Right cardiac atrium (tissue), 5 donors: ENCODE results near the gene NRTN. TPM values are rescaled to one million over a fixed set of nuclear protein-coding genes. Genes with fewer than 3 reads are reported as not detected.
"Not testable (repeated sequence)": the region's sequence is repeated elsewhere in the genome, so short reads cannot be mapped to it uniquely, and the experiment has no call there.

ENCODE experiments used
- ATAC-seq, 2 donors: fragments of 200-7000 bp; cut with Tn5 transposase; one replicate each; pipeline versions ENCODE4 v1.8.0 to v1.9.1; 2020; ENCODE audit warnings: moderate library complexity in 2 of 2, mild to moderate bottlenecking in 1 of 2
- DNase-seq, 3 donors: peaks; one replicate each; pipeline ENCODE4 v3.0.0-alpha.2; 2020
- H3K27ac ChIP-seq: one replicate; pipeline ENCODE4 v1.5.1; 2013; ENCODE audit warnings: mild to moderate bottlenecking, low read length, control low read depth, moderate library complexity
- H3K27me3 ChIP-seq: one replicate; pipeline ENCODE4 v1.6.1; 2013; ENCODE audit not compliant: control insufficient read depth, insufficient read depth
- H3K4me1 ChIP-seq: one replicate; pipeline ENCODE4 v1.6.1; 2013; ENCODE audit warnings: low read length; ENCODE audit not compliant: control insufficient read depth, insufficient read depth
- H3K4me3 ChIP-seq: one replicate; pipeline ENCODE4 v1.5.1; 2013; ENCODE audit warnings: low read length, control low read depth
- H3K9me3 ChIP-seq: one replicate; pipeline ENCODE4 v1.6.1; 2013; ENCODE audit warnings: low read length; ENCODE audit not compliant: control insufficient read depth
- WGBS: extraction: QIAGEN DNeasy Blood & Tissue Kit; methylation state at CpG from one replicate; pipeline ENCODE4 v1.1.7; 2013; 5-methylcytosine and 5-hydroxymethylcytosine counted together
- intact Hi-C, 4 donors: fragments of 100-400 bp; cut with DNase I; formaldehyde crosslinking; loops; one replicate each; pipeline versions ENCODE4 v1.11.0 to v1.14.0; 2022 to 2023
- polyA plus RNA-seq: library from polyadenylated mRNA; stranded (reverse); fragments of 200-250 nt; gene quantifications from one replicate; pipeline ENCODE4 v1.2.3, GENCODE V29; 2013
- total RNA-seq, 4 donors: library from RNA; stranded (reverse); fragmentation: NEBNext Ultra II Directional; extraction: Animal tissue kit (Norgen Biotek cat#: 25700); gene quantifications; one replicate each; pipeline ENCODE4 v1.2.1, GENCODE V29; 2021
- donor health status: healthy with polysubstance abuse.
- donor health status: DM: no; HTN: yes; CAD: no.
- donor health status: DM: no; HTN: no; CAD: no.
- donor health status: DM: no; HTN: yes; CAD: no; lungs with severe emphysema.
- donor health status: DM: yes; HTN: yes; CAD: no.

NRTN gene
- total and polyA plus RNA-seq, 5 donors: 31.6 to 57.1 (median 48.8) TPM

GRCh38 chr19:5857203-5858081 is 52.6 kb downstream of the NRTN start:
- no peaks in the 10 kb centered on the region for H3K27me3 ChIP-seq
- no peak overlapping the region for H3K27ac ChIP-seq
- H3K4me3 ChIP-seq: no peak overlapping the region
- 87% methylated on average over 18 of the region's 18 CpGs for WGBS
- ATAC-seq (no peak), DNase-seq (no peak)
- intact Hi-C loops: no loop called here
- H3K9me3 ChIP-seq: no peaks in the 10 kb centered on the region
- H3K4me1 ChIP-seq: no peaks in the 10 kb centered on the region

DNA sequence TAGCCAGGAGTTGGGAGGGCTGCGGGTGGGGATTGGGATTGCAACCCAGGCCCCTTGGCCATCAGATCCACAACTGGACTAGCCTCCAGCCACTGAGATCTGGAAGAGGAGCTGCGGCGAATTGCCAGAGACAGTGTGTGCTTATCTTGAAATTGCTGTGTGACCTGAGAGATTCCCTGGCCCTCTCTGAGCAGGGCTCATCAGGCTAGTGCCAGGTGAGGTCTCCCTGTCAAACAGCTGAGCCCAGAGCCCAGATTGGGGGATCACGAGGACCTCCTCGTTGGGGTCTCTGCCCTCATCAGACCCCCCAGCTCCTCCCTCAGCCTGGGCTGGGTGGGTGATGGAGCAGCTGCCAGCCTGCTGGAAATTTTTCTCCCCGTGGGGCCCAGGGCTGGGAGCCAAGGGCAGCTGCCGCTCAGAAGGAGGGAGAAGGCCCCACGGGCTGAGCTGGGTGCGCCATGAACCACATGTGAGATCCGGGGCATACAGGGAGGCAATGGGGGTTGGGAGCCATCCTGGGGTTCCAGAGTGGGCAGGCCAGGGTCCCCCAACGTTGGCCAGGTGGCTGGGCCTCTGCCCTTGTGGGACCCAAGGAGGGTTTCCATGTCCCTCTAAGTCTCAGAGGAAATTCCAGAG is 58.3 kb downstream of the NRTN start:
- no peak overlapping the region for H3K27ac ChIP-seq
- H3K9me3 ChIP-seq: no peaks in the 10 kb centered on the region
- H3K4me3 ChIP-seq: no peak overlapping the region
- intact Hi-C loops: no loop called here
- no peaks in the 10 kb centered on the region for H3K4me1 ChIP-seq
- 71% methylated on average over 11 of the region's 11 CpGs for WGBS
- H3K27me3 ChIP-seq: no peaks in the 10 kb centered on the region
- DNase-seq (no peak), ATAC-seq (no peak)

GRCh38 chr19:5864013-5864720 is 59.3 kb downstream of the NRTN start:
- no peaks in the 10 kb centered on the region for H3K9me3 ChIP-seq
- H3K4me1 ChIP-seq: no peaks in the 10 kb centered on the region
- no peak for ATAC-seq
- no peak for DNase-seq
- intact Hi-C loops: no loop called here
- WGBS: 78% methylated on average over 9 of the region's 9 CpGs
- no peak overlapping the region for H3K27ac ChIP-seq
- H3K27me3 ChIP-seq: no peaks in the 10 kb centered on the region
- H3K4me3 ChIP-seq: no peak overlapping the region

- DNase-seq (no peak), ATAC-seq (no peak)
- H3K9me3 ChIP-seq: no peaks in the 10 kb centered on the region
- no peaks in the 10 kb centered on the region for H3K27me3 ChIP-seq
- H3K27ac ChIP-seq: no peak overlapping the region
- 72% methylated on average over 14 of the region's 14 CpGs for WGBS
- H3K4me3 ChIP-seq: no peak overlapping the region
- no peaks in the 10 kb centered on the region for H3K4me1 ChIP-seq
- intact Hi-C loops: no loop called here
These were observed 60.0 kb downstream of the NRTN start for GRCh38 chr19:5864725-5865486.

DNA sequence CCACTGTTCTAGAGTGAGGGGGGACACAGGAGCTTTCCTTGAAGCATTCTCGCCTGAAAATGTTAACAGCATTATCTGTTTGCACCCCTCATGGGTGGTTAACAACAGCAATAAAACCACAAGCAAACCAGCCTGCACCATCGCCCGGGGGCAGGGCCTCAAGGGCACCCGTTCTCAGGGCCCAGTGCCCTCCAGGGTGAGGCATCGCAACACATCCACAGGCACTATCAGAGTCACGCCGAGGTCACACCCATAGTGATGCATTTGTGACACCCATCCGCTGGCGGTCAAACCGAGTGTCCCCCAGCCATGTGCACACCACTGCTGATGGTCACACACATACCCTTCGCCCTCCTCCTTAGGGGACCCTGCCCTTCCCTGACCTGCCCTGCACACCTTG is 60.9 kb downstream of the NRTN start:
- Histone ChIP-seq H3K4me3 (no peak overlapping the region), H3K4me1 (no peaks in the 10 kb centered on the region), H3K9me3 (no peaks in the 10 kb centered on the region), H3K27me3 (no peaks in the 10 kb centered on the region), H3K27ac (no peak overlapping the region)
- 76% methylated on average over 11 of the region's 11 CpGs for WGBS
- intact Hi-C loops: no loop called here
- ATAC-seq: no peak
- no peak for DNase-seq

DNA sequence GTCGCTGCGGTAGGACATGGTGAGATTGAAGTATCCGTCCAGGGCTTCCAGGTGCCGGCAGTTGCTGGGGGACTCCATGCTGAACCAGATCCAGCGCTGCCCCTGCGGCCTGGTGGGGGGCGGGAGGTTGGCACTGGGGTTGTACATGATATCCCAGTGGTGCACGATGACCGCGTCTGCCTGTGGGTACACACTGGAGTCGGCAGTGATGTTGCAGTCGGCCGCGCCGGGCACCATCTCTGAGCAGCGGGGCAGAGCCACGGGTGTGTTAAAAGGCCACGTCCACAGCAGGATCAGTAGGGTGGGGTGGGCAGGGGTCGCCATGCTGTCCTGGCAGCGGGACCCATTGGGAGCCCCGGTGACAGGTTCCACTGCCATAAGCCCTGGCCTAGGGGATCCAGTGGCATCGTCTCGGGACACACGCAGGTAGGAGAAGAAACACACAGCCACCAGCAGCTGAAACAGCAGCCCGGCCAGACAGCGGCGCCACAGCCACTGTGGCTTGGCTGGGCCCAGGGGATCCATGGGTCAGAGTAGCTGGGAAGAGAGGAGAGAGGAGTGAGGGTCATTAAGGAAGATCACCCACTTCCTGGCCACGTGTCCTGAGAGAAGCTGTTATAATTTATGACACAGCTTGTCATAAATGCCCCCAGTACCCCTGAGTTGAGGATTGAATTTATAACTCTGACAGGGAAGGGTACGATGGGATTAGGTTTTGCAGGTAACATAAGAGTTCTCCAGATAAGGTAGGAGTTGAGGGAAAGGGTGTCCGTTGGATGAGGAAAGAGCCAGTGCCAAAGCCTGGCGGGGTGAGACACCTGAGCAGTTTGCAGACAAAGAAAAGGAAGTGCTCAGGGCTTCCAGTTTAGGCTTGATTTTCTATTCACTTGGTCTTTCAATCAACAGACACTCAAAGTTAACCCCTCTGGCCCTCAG is 62.6 kb downstream of the NRTN start:
- Histone ChIP-seq H3K9me3 (no peaks in the 10 kb centered on the region), H3K4me1 (no peaks in the 10 kb centered on the region), H3K4me3 (no peak overlapping the region), H3K27me3 (no peaks in the 10 kb centered on the region), H3K27ac (no peak overlapping the region)
- ATAC-seq (peak in 1 of 2 donors; percentile 34), DNase-seq (no peak)
- 83% methylated on average over 31 of the region's 31 CpGs for WGBS
- intact Hi-C loops: no loop called here

- DNase-seq: peak in 1 of 3 donors; percentile 1
- Histone ChIP-seq H3K27me3 (no peaks in the 10 kb centered on the region), H3K9me3 (no peaks in the 10 kb centered on the region), H3K27ac (no peak overlapping the region), H3K4me3 (no peak overlapping the region), H3K4me1 (no peaks in the 10 kb centered on the region)
- 71% methylated on average over 12 of the region's 12 CpGs for WGBS
- ATAC-seq: no peak
- intact Hi-C loops: no loop called here
These were observed 66.1 kb downstream of the NRTN start for GRCh38 chr19:5870986-5871394.

DNA sequence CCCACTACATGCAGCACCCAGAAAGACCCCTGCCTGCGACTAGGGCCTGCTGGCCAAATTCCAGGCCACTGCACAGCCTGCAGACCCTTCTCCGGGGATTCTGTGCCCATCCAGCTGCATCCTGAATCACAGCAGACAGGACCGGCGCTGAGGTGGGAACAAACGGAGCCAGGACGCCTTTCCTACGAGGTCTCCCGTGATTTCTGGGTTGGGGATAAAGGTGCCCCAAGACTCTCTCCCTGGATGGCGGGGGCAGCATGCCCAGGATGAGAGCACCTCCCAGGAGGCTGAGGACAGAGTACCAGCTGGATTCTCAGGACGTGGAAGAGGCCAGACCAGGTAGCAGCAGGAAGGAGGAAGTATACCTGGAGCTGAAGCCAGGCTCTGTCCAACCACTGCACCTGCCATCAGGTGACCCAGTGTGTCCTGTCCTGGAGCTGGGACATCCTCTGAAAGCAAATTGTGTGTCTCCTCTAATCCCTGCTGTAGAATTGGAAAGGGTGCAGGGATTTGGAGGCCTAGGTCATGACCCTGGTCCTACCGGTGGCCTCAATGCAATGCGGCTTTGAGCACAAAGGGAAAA is 68.8 kb downstream of the NRTN start:
- H3K4me3 ChIP-seq: no peak overlapping the region
- 88% methylated on average over 12 of the region's 12 CpGs for WGBS
- no peak overlapping the region for H3K27ac ChIP-seq
- ATAC-seq (peak in 1 of 2 donors; percentile 10), DNase-seq (peak in 1 of 3 donors; percentile 24)
- intact Hi-C loops: no loop called here
- no peaks in the 10 kb centered on the region for H3K4me1 ChIP-seq
- H3K9me3 ChIP-seq: no peaks in the 10 kb centered on the region
- H3K27me3 ChIP-seq: no peaks in the 10 kb centered on the region

GRCh38 chr19:5874496-5874895 is 69.6 kb downstream of the NRTN start:
- intact Hi-C loops, H3K4me3 ChIP-seq, H3K27ac ChIP-seq, H3K9me3 ChIP-seq, H3K4me1 ChIP-seq, ATAC-seq, H3K27me3 ChIP-seq: not testable (repeated sequence)
- WGBS: 87% methylated on average over 7 of the region's 7 CpGs
- peak in 1 of 3 donors; percentile 19 for DNase-seq

DNA sequence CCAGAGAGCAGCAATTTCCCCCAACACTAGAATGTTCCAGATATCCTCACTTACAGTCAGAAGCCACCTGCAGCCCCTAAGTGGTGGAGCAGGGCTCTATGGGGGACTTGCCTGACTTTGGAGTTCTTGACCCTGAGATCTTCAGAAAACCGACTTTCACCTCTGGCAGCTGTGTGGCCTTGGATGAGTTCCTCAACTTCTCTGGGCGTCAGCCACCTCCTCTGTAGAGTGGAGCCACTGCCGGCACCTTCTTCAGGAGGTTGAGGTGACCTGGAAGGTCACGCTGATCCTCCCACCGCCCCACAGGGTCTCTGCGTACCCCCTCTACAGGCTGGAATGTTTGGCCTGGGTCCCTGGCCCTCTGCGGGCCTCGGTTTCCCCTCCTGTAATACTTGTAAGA is 72.6 kb downstream of the NRTN start:
- intact Hi-C loops: no loop called here
- WGBS: 83% methylated on average over 8 of the region's 8 CpGs
- no peak overlapping the region for H3K27ac ChIP-seq
- no peaks in the 10 kb centered on the region for H3K27me3 ChIP-seq
- H3K9me3 ChIP-seq: no peaks in the 10 kb centered on the region
- ATAC-seq (no peak), DNase-seq (no peak)
- H3K4me3 ChIP-seq: no peak overlapping the region
- no peaks in the 10 kb centered on the region for H3K4me1 ChIP-seq
